Measurements from ENCODE around the gene ATP12A.

The ATP12A gene

GRCh38 chr13:24649688-24650043 lies 30.5 kb upstream of the ATP12A start:
- no peaks in the 10 kb centered on the region for H3K4me1 ChIP-seq (ENCODE audit: control insufficient read depth, low read depth, low read length)
- H3K27ac ChIP-seq (ENCODE audit: low read length) = no peak overlapping the region
- H3K9me3 ChIP-seq (ENCODE audit: control insufficient read depth, low read depth, low read length) = no peaks in the 10 kb centered on the region
- no peaks in the 10 kb centered on the region for H3K27me3 ChIP-seq (ENCODE audit: control insufficient read depth, insufficient read depth, low read length)
- H3K9ac ChIP-seq (ENCODE audit: low read length) = no peak overlapping the region
- no peak overlapping the region for H3K4me3 ChIP-seq (ENCODE audit: low read length)
- H3K36me3 ChIP-seq (ENCODE audit: control insufficient read depth, low read depth, low read length) = no peaks in the 10 kb centered on the region

DNA sequence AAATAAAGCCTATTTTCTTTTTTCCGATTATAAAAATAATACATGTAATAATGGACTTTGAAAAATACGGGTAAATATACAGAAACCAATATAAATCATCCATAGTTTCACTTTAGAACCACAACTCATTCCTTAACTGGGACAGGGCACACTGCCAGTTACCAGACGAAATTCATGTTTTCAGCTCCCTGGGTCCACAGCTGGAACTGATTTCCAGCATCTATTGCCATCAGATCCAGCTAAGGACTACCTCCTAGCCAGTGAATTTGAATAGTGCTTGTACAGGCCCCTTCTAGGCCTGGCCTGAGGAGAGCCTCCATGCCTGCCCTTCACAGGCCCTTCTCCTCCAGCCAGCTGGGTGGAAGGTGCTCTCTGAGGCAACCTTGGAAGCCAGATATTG lies 30.0 kb upstream of the ATP12A start:
- Histone ChIP-seq H3K27me3 (ENCODE audit: control insufficient read depth, insufficient read depth, low read length) (no peaks in the 10 kb centered on the region), H3K4me1 (ENCODE audit: control insufficient read depth, low read depth, low read length) (no peaks in the 10 kb centered on the region), H3K36me3 (ENCODE audit: control insufficient read depth, low read depth, low read length) (no peaks in the 10 kb centered on the region), H3K9ac (ENCODE audit: low read length) (no peak overlapping the region), H3K9me3 (ENCODE audit: control insufficient read depth, low read depth, low read length) (no peaks in the 10 kb centered on the region), H3K27ac (ENCODE audit: low read length) (no peak overlapping the region), H3K4me3 (ENCODE audit: low read length) (no peak overlapping the region)

GRCh38 chr13:24651718-24652345 lies 28.4 kb upstream of the ATP12A start:
- Histone ChIP-seq H3K9me3 (ENCODE audit: control insufficient read depth, low read depth, low read length) (no peaks in the 10 kb centered on the region), H3K4me3 (ENCODE audit: low read length) (no peak overlapping the region), H3K9ac (ENCODE audit: low read length) (no peak overlapping the region), H3K4me1 (ENCODE audit: control insufficient read depth, low read depth, low read length) (no peaks in the 10 kb centered on the region), H3K36me3 (ENCODE audit: control insufficient read depth, low read depth, low read length) (no peaks in the 10 kb centered on the region), H3K27me3 (ENCODE audit: control insufficient read depth, insufficient read depth, low read length) (no peaks in the 10 kb centered on the region), H3K27ac (ENCODE audit: low read length) (no peak overlapping the region)

- H3K27me3 ChIP-seq (ENCODE audit: control insufficient read depth, insufficient read depth, low read length) = no peaks in the 10 kb centered on the region
- no peaks in the 10 kb centered on the region for H3K4me1 ChIP-seq (ENCODE audit: control insufficient read depth, low read depth, low read length)
- no peak overlapping the region for H3K27ac ChIP-seq (ENCODE audit: low read length)
- no peak overlapping the region for H3K4me3 ChIP-seq (ENCODE audit: low read length)
- no peak overlapping the region for H3K9ac ChIP-seq (ENCODE audit: low read length)
- no peaks in the 10 kb centered on the region for H3K9me3 ChIP-seq (ENCODE audit: control insufficient read depth, low read depth, low read length)
- H3K36me3 ChIP-seq (ENCODE audit: control insufficient read depth, low read depth, low read length) = no peaks in the 10 kb centered on the region
Measured at GRCh38 chr13:24652359-24652758, 27.8 kb upstream of the ATP12A start.

DNA sequence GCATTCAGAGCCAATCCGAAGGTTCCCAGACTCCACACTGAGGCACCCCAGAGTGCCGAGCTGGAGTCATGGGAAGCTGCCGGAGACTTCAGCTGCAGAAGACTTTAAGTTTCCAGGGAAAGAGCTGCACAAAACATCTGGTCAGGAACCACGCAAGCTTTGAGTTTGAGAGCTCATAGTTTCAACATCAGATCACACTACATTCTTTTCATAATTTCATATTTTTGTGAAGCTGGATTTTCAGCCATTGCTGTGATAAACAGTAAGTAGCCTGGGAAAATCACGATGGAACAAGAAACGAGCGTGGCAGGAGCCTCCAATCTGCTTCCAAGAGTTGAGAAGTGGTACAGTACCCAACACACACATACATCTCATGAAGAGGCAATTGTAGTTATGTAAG lies 25.5 kb upstream of the ATP12A start:
- Histone ChIP-seq H3K4me1 (ENCODE audit: control insufficient read depth, low read depth, low read length) (no peaks in the 10 kb centered on the region), H3K27me3 (ENCODE audit: control insufficient read depth, insufficient read depth, low read length) (no peaks in the 10 kb centered on the region), H3K9ac (ENCODE audit: low read length) (no peak overlapping the region), H3K9me3 (ENCODE audit: control insufficient read depth, low read depth, low read length) (no peaks in the 10 kb centered on the region), H3K4me3 (ENCODE audit: low read length) (no peak overlapping the region), H3K27ac (ENCODE audit: low read length) (no peak overlapping the region), H3K36me3 (ENCODE audit: control insufficient read depth, low read depth, low read length) (no peaks in the 10 kb centered on the region)

GRCh38 chr13:24659239-24659638 lies 21.0 kb upstream of the ATP12A start:
- Histone ChIP-seq H3K36me3 (ENCODE audit: control insufficient read depth, low read depth, low read length) (no peaks in the 10 kb centered on the region), H3K4me3 (ENCODE audit: low read length) (no peak overlapping the region), H3K4me1 (ENCODE audit: control insufficient read depth, low read depth, low read length) (no peaks in the 10 kb centered on the region), H3K27me3 (ENCODE audit: control insufficient read depth, insufficient read depth, low read length) (no peaks in the 10 kb centered on the region), H3K9me3 (ENCODE audit: control insufficient read depth, low read depth, low read length) (no peaks in the 10 kb centered on the region), H3K9ac (ENCODE audit: low read length) (no peak overlapping the region), H3K27ac (ENCODE audit: low read length) (no peak overlapping the region)

- Histone ChIP-seq H3K36me3 (ENCODE audit: control insufficient read depth, low read depth, low read length) (no peaks in the 10 kb centered on the region), H3K27me3 (ENCODE audit: control insufficient read depth, insufficient read depth, low read length) (no peaks in the 10 kb centered on the region), H3K9me3 (ENCODE audit: control insufficient read depth, low read depth, low read length) (no peaks in the 10 kb centered on the region), H3K4me3 (ENCODE audit: low read length) (no peak overlapping the region), H3K4me1 (ENCODE audit: control insufficient read depth, low read depth, low read length) (no peaks in the 10 kb centered on the region), H3K9ac (ENCODE audit: low read length) (no peak overlapping the region), H3K27ac (ENCODE audit: low read length) (no peak overlapping the region)
Measured at GRCh38 chr13:24660023-24660741, 20.0 kb upstream of the ATP12A start.

GRCh38 chr13:24661713-24662112 lies 18.5 kb upstream of the ATP12A start:
- H3K9me3 ChIP-seq (ENCODE audit: control insufficient read depth, low read depth, low read length) = no peaks in the 10 kb centered on the region
- no peak overlapping the region for H3K4me3 ChIP-seq (ENCODE audit: low read length)
- H3K27ac ChIP-seq (ENCODE audit: low read length) = no peak overlapping the region
- H3K27me3 ChIP-seq (ENCODE audit: control insufficient read depth, insufficient read depth, low read length) = no peaks in the 10 kb centered on the region
- no peak overlapping the region for H3K9ac ChIP-seq (ENCODE audit: low read length)
- H3K36me3 ChIP-seq (ENCODE audit: control insufficient read depth, low read depth, low read length) = no peaks in the 10 kb centered on the region
- H3K4me1 ChIP-seq (ENCODE audit: control insufficient read depth, low read depth, low read length) = no peaks in the 10 kb centered on the region

GRCh38 chr13:24662195-24663088 lies 17.8 kb upstream of the ATP12A start:
- Histone ChIP-seq H3K4me1 (ENCODE audit: control insufficient read depth, low read depth, low read length) (no peaks in the 10 kb centered on the region), H3K9me3 (ENCODE audit: control insufficient read depth, low read depth, low read length) (no peaks in the 10 kb centered on the region), H3K27ac (ENCODE audit: low read length) (no peak overlapping the region), H3K27me3 (ENCODE audit: control insufficient read depth, insufficient read depth, low read length) (no peaks in the 10 kb centered on the region), H3K4me3 (ENCODE audit: low read length) (no peak overlapping the region), H3K9ac (ENCODE audit: low read length) (no peak overlapping the region), H3K36me3 (ENCODE audit: control insufficient read depth, low read depth, low read length) (no peaks in the 10 kb centered on the region)

DNA sequence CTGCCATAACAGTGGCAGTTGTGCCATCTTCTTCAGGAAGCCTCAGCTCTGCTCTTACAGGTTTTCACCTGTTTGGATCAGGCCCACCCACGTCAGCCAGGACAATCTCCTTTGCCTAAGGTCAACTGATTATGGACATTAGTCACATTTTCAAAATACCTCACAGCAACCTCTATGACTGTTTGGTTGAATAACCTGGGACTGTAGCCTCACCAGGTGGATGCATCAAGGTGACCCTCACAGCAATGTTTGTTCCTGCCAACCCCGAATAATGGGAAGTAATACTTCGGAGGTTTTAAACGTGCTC lies 17.2 kb upstream of the ATP12A start:
- Histone ChIP-seq H3K4me3 (ENCODE audit: low read length) (no peak overlapping the region), H3K9ac (ENCODE audit: low read length) (no peak overlapping the region), H3K4me1 (ENCODE audit: control insufficient read depth, low read depth, low read length) (no peaks in the 10 kb centered on the region), H3K27me3 (ENCODE audit: control insufficient read depth, insufficient read depth, low read length) (no peaks in the 10 kb centered on the region), H3K27ac (ENCODE audit: low read length) (no peak overlapping the region), H3K9me3 (ENCODE audit: control insufficient read depth, low read depth, low read length) (no peaks in the 10 kb centered on the region), H3K36me3 (ENCODE audit: control insufficient read depth, low read depth, low read length) (no peaks in the 10 kb centered on the region)

DNA sequence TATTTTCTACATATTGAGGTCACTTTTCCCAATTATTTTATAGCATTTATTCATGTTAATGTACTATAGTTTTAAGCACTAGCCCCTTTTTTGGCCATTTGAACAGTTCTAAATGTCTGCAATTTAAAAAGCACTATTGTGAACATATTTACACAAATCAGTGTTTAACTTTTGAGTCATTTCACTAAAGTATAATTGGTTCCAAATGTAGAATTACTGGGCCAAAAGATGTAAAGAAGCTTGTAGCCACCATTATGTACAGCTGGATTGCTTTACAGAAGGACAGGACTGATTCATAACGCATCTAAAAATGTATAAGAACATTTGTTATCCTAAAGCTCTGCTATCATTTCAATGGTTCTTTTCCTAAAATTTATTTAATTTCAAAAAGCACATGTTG lies 16.6 kb upstream of the ATP12A start:
- no peak overlapping the region for H3K4me3 ChIP-seq (ENCODE audit: low read length)
- H3K27ac ChIP-seq (ENCODE audit: low read length) = no peak overlapping the region
- no peaks in the 10 kb centered on the region for H3K36me3 ChIP-seq (ENCODE audit: control insufficient read depth, low read depth, low read length)
- no peaks in the 10 kb centered on the region for H3K9me3 ChIP-seq (ENCODE audit: control insufficient read depth, low read depth, low read length)
- H3K9ac ChIP-seq (ENCODE audit: low read length) = no peak overlapping the region
- H3K4me1 ChIP-seq (ENCODE audit: control insufficient read depth, low read depth, low read length) = no peaks in the 10 kb centered on the region
- no peaks in the 10 kb centered on the region for H3K27me3 ChIP-seq (ENCODE audit: control insufficient read depth, insufficient read depth, low read length)
